Astrocyte of the hippocampus (primary cell): ENCODE results near the gene CIDEA.

Experiments used
- DNase-seq: peaks from one replicate; pipeline ENCODE4 v3.0.0; 2011; ENCODE audit warnings: low read depth, low spot score

The CIDEA gene

GRCh38 chr18:12296457-12296856, 42.3 kb downstream of the CIDEA start:
- no peak for DNase-seq

- DNase-seq = no peak
Observed at GRCh38 chr18:12299862-12300261, 45.7 kb downstream of the CIDEA start.

GRCh38 chr18:12301263-12302005, 47.3 kb downstream of the CIDEA start:
- DNase-seq = no peak

- DNase-seq = no peak
Observed at GRCh38 chr18:12302391-12303147, 48.4 kb downstream of the CIDEA start.

- DNase-seq = no peak
Observed at GRCh38 chr18:12304351-12305210, 50.4 kb downstream of the CIDEA start.

GRCh38 chr18:12305211-12305610, 51.0 kb downstream of the CIDEA start:
- DNase-seq = no peak

- DNase-seq = no peak
Observed at GRCh38 chr18:12305930-12306629, 51.9 kb downstream of the CIDEA start.

GRCh38 chr18:12306752-12307700, 52.9 kb downstream of the CIDEA start:
- peak; percentile 86 for DNase-seq

- peak; percentile 93 for DNase-seq
Observed at GRCh38 chr18:12307701-12308385, 53.7 kb downstream of the CIDEA start, which contains the start of gene TUBB6. TSS of gene TUBB6 (plus strand) at chr18:12308241. CDS start at chr18:12308293, 52 bp downstream.

- peak; percentile 89 for DNase-seq
Observed at GRCh38 chr18:12308386-12309100, 54.4 kb downstream of the CIDEA start.

- no peak for DNase-seq
Observed at GRCh38 chr18:12309683-12310198, 55.6 kb downstream of the CIDEA start.

- no peak for DNase-seq
Observed at GRCh38 chr18:12310762-12311161, 56.6 kb downstream of the CIDEA start.

GRCh38 chr18:12312976-12313375, 58.8 kb downstream of the CIDEA start:
- DNase-seq = no peak

GRCh38 chr18:12313530-12314245, 59.5 kb downstream of the CIDEA start:
- DNase-seq = no peak

GRCh38 chr18:12314591-12315305, 60.6 kb downstream of the CIDEA start:
- no peak for DNase-seq

- no peak for DNase-seq
Observed at GRCh38 chr18:12315490-12315889, 61.3 kb downstream of the CIDEA start.

GRCh38 chr18:12315911-12316310, 61.8 kb downstream of the CIDEA start:
- no peak for DNase-seq
